NCI-H1048 (cell line): ENCODE measurements around the gene ELAVL4.
"Not testable (repeated sequence)": the region's sequence is repeated elsewhere in the genome, so short reads cannot be mapped to it uniquely, and the experiment has no call there.

Source experiments
- DNase-seq: peaks from one replicate; lab custom pipeline; 2025; lab: John Stamatoyannopoulos, UW

Gene ELAVL4

GRCh38 chr1:50126927-50127715, 18.4 kb downstream of the ELAVL4 start:
- DNase-seq = no peak

- DNase-seq = no peak
Observed at GRCh38 chr1:50129201-50129600, 20.5 kb downstream of the ELAVL4 start.

DNA sequence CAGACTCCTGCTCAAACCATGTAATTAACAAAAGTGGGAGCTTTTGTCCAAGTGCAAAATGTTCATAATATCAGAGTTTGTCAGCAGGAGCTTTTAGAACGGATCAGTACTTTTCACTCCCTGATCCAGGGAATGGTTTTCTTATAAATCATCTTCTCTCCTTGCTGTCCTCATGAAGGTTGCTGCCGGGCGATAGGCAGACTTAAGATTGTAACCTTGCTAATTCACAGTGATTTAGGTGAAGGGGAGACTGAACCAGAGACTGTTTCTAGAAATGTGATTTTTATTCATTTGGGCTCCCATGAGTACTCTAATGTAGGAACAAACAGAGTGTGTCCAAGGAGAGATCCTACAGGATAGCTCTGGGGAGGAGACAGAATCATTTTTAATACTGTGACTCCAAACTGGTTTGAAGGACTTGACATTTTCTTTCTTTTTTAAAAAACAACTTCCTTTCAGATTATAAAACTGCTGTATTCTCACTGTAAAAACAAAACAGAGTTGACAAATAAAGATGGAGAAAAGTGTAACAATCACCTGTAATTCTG, 23.7 kb downstream of the ELAVL4 start:
- DNase-seq = no peak

- no peak for DNase-seq
Observed at GRCh38 chr1:50135716-50136115, 27.0 kb downstream of the ELAVL4 start.

DNA sequence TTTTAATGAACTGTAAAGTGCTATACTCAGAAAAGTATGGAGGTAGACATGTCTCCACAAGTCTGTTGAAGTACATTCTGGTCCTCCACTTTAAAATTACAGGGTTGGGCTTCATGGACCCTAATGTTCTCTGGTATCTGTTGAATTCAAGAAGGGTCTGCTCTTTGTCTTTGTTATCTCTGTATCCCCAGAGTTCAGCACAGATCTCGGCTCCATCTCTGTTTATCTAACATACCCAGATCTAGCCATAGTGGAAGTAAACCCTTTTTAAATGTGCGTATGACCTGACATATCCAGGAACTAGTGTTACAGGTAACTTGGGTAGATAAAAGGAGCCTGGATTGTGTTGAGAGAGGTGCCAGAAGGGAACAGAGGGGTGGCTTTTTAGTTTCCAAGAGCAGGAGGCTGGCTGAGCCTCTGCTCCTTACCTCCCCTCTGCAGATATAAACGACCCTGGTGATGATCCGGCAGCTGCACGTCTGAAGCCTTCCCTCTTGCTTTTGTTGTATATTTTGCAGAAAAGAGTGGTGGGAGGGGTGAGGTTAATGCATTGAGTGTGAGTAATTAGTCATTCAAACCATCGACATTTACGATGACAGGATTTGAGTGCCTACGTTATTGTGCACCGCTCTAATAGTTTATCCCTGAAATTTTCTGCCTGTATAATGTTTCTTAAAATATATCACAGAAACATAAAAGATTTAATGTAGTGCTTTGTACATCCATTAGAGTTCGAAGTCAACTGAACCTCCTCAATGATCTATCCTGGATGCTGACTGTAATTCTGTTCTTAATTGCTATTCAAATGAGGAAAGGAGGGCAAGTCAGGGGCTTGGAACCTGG, 30.8 kb downstream of the ELAVL4 start:
- no peak for DNase-seq

DNA sequence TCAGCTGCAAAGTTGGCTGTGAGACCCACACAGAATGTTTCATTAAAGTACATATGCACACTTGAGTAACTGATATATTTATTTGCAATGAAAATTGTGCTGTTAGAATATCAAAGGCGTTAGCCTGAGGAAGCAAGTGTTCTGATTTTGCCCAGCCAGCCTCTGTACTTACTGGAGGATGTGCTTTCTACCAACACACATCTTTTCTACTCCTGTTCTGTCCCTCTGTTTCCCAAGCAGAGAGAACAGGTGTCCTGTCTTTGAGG, 31.4 kb downstream of the ELAVL4 start:
- DNase-seq = no peak

- no peak for DNase-seq
Observed at GRCh38 chr1:50147191-50147850, 38.6 kb downstream of the ELAVL4 start.

DNA sequence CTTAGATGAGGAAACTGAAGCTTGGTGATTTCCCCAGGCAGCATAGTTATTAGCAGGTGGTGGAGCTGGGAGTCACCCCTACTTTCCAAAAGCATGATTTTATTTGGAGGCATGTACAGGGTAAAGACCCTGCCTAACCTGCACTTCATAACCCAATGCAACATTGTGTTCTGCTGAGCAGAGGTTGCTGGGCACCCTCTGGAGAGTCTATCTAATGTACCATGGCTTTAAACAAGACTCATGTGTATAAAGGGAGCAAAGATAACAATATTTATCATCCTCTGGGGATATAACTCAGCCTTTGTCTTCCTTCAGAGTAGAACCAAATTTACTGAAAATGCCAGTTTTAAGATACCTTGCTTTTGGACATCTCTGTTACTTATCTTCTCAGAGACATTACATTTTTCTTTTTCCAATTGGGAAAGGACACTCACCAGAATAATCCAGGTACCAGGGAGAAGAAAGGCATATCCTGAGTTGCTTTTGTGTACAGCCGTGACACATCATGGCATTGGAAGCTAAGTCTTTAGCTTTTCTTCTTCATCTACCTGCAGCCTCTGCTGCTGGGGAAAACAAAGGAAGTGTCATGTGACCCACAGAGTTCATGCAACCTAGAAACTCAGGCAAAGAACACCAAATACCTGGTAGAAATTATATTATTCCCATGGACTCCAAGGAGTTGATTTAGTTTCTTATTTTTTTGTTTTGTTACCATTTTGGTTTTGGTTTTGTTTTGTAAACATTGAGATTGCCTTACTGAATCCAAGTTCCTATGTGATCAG, 39.6 kb downstream of the ELAVL4 start:
- DNase-seq = no peak

- no peak for DNase-seq
Observed at GRCh38 chr1:50152236-50152635, 43.5 kb downstream of the ELAVL4 start.

- no peak for DNase-seq
Observed at GRCh38 chr1:50155541-50155940, 46.8 kb downstream of the ELAVL4 start.

DNA sequence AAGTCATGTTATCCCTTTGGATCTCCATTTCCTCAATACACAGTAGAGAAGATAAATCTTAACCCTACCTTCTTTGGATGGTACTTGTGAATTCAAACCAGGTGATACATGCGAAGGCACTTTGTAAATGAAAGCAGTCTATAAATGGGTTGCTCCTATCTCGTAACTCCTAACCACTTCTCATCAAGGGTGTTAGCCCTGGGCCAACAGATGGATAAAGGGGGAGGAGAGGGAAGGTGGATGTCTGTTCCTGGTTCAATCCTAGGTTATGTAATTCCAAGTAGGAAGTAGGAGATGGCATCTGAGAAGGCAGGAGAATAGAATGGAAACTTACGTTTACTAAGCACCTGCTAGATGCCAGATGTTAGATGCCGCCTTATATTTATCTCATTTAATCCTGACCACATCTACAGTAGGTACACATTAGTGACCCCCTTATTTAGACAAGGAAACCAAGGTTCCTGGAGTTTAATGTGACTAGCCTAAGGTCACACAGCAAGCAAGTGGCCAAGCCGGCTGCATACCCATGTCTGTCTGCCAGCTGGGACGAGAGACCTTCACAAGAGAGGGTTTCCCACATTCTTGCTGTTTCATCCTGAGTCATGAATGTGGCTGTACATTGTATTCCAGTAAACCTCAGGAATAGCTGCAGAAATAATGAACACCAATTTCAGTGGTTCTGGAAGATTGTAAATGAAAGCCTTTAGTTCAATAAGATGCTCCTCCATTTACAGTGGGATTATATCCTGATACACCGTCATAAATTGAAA, 47.7 kb downstream of the ELAVL4 start:
- DNase-seq = no peak

DNA sequence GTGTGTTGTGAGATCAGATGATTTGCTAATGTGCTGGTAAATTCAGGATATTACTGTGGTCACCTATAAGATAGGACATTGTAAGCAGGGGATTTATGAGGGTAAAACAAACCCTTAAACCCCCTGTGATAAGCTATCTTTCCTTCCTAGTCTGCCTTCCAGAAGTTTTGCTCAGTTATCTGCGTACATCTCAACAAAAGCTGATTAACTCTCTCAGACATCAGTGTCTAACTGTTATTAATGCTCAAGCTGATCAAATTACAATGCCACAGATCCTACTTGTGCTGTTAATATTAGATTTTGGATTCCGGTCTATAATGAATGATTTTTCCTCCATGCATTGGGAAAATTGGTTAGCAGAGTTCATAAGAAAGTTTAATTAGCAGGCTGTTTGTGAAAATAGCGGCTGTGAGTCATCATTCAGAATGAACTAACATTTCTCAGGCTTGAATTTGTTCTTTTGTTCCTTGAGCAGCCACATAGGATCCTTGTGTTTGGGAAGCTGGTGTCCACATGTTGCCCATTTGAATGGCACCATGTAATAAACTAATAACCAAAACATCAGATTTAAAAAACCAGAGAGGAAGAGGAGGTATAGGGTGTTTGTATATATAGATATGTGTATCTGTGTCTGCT, 48.7 kb downstream of the ELAVL4 start:
- no peak for DNase-seq

DNA sequence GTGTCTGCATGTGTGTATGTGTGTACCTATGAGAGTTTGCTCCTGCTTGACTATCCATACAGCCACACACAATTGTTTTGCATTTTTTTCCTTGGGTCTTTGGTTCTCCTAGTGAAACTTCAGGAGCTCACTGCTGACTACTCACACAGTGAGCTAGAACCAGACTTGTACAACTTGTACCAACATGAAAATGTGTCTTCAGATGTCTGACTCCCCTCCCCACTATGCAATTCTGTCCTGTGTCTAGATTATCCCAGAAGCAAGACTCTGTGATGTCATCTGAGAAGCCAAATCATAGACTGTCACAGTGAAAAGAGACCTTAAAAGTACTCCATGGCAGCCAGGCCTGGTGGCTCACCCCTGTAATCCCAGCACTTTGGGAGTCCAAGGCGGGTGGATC, 49.7 kb downstream of the ELAVL4 start:
- no peak for DNase-seq

DNA sequence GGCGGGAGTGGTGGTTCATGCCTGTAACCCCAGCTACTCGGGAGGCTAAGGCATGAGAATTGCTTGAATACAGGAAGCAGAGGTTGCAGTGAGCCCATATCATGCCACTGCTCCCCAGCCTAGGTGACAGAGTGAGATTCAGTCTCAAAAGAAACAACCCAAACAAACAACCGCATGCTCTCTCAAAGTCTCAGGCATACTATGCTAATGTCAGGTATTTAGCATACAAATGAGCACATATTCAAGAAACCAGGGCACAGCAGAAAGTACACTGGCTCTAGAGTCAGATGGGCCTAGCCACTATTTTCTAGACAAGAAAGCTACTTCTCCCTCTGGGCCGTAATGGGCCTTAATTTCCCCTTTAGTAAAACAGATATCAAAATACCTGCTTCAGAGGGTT, 55.0 kb downstream of the ELAVL4 start:
- DNase-seq = no peak

GRCh38 chr1:50166351-50166750, 57.6 kb downstream of the ELAVL4 start:
- DNase-seq = not testable (repeated sequence)

DNA sequence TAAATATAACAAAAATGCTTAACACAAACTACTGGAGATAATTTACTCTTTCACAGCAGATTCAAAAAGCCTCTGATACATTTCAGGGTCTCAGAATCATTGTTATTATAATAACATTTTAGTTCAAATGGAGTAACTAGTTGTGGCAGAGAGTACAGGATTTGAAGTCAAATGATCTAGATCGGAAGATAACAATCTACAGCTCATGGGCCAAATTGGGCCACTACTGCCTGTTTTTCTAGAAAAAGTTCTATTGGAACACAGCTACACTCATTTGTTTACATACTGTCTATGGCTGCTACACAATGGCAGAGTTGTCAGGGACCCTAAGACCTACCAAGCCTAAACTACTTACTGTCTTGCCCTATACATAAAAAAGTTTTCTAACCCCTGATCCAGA, 63.6 kb downstream of the ELAVL4 start:
- no peak for DNase-seq

DNA sequence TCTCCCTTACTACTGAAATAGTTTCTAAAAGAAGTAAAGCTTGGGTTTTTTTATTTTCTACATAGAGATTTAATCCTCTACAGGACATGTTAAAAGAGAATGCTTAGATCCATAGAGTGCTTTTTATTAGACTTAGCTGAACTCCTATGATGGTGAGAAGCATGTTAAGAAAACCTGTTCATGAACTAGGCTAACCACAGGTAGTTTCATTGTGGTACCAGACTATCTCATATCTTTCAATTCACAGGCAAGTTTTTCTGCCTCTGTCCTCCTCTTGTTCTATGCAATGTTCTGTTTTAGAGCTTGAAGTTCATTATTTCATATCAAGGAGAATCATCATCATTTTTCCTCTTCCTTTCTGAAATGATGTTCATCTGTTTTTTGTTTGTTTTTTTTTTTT, 65.4 kb downstream of the ELAVL4 start:
- no peak for DNase-seq

GRCh38 chr1:50175719-50176639, 67.3 kb downstream of the ELAVL4 start:
- no peak for DNase-seq

- DNase-seq = no peak
Observed at GRCh38 chr1:50177994-50178393, 69.3 kb downstream of the ELAVL4 start.

- DNase-seq = no peak
Observed at GRCh38 chr1:50179639-50180038, 70.9 kb downstream of the ELAVL4 start.
